GM12801 (cell line): ENCODE data around the gene ADK.

Source experiments
- TF ChIP-seq, protein P1 (sequence below): IDR thresholded peaks from one replicate; pipeline ENCODE4 v1.5.1; 2011; ENCODE audit warnings: control low read depth; ENCODE audit not compliant: insufficient read length; ENCODE audit errors: extremely low read depth

ADK gene

DNA sequence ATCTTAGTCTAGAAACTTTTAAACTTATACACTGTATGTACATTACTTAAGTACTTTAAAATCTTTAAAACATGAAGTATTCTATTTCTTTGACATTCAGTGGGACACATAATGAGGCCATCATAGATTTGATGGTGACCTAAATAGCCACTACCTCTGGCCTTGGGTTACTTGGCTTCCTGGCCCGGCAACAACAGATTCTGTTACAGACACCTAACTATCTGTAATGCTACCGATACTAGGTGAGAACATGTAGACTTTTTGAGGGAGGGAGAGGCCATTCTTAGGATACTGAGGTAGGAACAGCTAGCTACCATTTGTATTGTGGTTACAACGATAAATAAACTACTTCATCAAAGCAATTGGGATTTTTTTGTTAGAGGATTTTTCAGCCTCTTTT is 520.7 kb downstream of the ADK start:
- TF ChIP-seq, protein P1, sequence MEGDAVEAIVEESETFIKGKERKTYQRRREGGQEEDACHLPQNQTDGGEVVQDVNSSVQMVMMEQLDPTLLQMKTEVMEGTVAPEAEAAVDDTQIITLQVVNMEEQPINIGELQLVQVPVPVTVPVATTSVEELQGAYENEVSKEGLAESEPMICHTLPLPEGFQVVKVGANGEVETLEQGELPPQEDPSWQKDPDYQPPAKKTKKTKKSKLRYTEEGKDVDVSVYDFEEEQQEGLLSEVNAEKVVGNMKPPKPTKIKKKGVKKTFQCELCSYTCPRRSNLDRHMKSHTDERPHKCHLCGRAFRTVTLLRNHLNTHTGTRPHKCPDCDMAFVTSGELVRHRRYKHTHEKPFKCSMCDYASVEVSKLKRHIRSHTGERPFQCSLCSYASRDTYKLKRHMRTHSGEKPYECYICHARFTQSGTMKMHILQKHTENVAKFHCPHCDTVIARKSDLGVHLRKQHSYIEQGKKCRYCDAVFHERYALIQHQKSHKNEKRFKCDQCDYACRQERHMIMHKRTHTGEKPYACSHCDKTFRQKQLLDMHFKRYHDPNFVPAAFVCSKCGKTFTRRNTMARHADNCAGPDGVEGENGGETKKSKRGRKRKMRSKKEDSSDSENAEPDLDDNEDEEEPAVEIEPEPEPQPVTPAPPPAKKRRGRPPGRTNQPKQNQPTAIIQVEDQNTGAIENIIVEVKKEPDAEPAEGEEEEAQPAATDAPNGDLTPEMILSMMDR = no peak

DNA sequence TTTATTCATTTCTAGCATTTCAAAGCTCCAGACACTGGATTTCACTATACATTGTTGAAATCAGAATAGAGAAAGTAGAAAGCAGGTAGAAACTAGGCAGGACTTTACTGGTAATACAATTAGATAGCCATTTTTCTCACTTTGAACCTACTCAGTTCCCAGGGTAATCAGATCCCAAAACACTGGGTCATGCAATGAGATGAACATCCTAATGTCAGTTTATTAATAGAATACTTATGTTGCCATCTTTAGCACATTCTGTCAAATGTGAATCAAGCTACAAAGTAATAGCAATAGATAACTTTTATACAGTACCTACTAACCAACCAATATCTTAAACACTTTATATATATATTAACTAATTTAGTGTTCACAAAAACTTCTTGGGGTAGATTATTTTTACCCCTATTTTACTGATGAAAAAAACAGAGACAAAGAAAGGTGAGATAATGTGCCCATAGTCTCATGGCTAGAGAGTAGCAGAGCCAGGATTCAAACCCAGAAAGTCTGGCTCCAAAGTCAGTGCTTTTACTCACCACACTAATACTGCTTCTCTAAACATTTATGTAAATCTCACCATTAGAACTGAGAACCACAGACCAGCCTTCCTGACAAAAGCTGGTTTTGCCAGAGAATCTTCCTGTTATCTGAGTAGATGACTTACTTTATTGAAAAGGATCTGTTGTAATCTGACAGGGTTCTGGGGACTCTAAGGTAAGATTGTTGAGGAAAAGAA is 521.6 kb downstream of the ADK start:
- TF ChIP-seq, protein P1 = no peak

DNA sequence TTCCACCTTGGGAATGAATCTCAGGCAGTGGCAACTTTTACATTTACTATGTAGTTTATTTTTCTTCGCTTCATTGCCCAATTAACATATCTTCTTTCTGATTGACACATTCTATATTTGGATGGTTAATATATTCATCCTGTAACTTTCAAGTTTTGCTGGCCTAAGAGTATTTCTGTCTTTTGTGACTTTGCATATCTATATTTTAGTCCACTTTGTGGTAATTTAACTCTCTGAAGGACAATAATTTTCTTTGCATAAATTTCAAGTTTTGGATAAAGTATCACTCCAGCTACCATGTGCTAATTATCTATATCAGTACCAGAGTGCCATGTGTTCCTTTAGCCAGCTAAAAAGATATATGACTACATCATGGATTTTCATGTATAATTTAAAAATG is 523.9 kb downstream of the ADK start:
- TF ChIP-seq, protein P1 = no peak

DNA sequence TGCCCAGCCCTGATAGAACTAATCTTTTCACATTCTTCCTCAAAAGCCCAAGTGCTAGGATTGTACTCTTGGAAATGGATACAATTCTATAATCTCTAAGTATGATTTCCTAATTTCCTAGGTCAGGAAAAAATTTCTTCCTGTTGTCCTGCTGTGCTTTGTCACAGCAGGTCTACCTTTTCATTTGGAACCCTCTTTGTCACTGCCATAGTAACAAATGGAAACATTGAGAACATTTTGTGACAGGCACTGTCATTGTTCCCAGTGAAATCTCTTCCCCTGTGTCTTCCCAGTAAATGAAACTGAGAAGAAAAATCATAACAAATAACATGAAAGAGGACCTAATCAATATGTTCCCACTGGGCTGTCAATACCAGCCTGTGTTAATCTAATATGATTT is 524.5 kb downstream of the ADK start:
- TF ChIP-seq, protein P1 = no peak

DNA sequence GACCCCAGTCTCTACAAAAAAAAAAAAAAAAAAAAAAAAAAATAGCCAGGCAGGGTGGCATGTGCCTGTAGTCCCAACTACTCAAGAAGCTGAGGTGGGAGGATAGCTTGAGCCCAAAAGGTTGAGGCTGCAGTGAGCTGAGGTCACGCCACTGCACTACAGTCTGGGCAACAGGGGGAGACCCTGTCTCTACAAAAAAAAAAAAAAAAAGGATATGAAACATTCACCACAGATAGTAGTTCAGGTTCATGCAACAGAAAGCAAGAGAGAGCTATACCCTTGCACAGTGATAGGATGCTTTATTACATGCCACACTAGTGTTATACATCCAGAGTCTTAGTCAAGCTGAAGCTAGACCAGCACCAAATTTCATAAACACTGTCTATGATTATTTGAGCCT is 526.9 kb downstream of the ADK start:
- TF ChIP-seq, protein P1 = no peak

DNA sequence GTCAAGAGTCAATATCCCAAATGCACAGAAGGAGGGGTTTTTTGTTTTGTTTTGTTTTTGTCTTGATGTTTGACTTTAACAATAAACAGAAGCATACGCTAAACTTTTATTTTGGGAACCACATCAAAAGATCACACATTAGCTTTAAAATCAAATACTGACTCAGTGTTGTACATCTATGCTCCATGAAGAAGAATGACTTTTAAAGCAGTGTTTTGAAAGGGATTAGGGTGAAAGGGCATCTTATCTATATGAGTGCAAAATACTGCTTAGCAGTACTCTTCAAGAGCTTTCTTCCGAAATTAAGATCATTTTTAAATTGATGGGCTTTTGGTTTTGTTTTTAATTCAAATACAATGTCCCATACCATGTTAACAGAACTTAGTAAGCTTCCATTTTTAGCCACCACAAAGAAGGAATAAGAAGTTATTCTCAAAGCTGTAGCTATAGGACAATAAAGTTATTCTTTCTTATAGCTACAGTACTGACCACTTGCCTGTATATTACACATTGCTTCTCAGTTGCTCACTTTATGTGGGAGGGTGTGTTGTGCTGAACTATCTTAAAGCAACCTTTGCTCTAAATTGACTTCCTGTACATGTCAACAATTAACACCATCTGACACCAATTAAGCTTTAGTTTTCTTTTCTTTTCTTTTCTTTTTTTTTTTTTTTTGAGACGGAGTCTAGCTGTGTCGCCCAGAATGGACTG is 531.1 kb downstream of the ADK start:
- TF ChIP-seq, protein P1 = no peak

DNA sequence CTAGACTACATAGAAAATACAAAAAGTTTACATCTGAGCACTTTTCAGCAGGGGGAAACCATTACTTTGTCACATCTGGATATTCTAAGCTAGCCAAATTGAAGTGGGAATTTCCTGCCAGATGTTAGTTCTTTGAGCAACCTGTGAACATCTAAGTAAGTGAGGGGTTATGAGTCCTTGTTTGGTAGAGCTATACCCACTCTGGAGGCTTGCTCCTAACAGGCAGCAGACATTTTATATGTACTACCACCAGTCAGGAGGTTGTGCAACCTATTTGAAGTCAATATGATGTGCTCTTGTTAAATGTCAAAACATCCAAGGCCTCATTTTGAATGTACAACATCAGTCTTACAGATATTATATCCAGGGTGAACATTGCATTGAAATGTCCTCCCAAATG is 532.0 kb downstream of the ADK start:
- TF ChIP-seq, protein P1 = no peak
